Panc1 (cell line): ENCODE measurements around the gene EWSR1. TPM values are rescaled to one million over a fixed set of nuclear protein-coding genes. Genes with fewer than 3 reads are reported as not detected.

Source experiments
- ATAC-seq: fragments of 200-7000 bp; cut with Tn5 transposase; 2 replicates; pipeline ENCODE4 v1.9.1; 2020; ENCODE audit warnings: mild to moderate bottlenecking, moderate library complexity
- BruUV-seq: library from RNA; stranded (reverse); fragments of 400-500 nt; replicated peaks from 2 replicates; lab custom pipeline; 2021; lab: Mats Ljungman, UMichigan
- CTCF ChIA-PET: fragments of 300-600 bp; sonication (Branson Sonifier 250); formaldehyde crosslinking; loops from one replicate; lab custom pipeline; 2022; ENCODE audit warnings: antibody characterized with exemption; lab: Charles Lee
- POLR2A ChIA-PET: fragments of 300-600 bp; sonication (Branson Sonifier 250); formaldehyde crosslinking; loops from one replicate; lab custom pipeline; 2022; ENCODE audit warnings: antibody characterized with exemption; lab: Charles Lee
- DNase-seq: peaks from one replicate; pipeline ENCODE4 v3.0.0-alpha.2; 2010; ENCODE audit warnings: low read depth, low spot score
- H3K27ac ChIP-seq: 2 replicates; pipeline ENCODE4 v1.5.1; 2011; ENCODE audit warnings: mild to moderate bottlenecking, low read length, inconsistent platforms
- H3K27me3 ChIP-seq: fragments of 200-500 bp; sonication (Bioruptor generic); 2 replicates; pipeline ENCODE4 v1.6.0; 2014; ENCODE audit warnings: low read length, inconsistent platforms; ENCODE audit not compliant: control insufficient read depth, insufficient read depth
- H3K36me3 ChIP-seq: fragments of 200-500 bp; sonication (Bioruptor generic); 2 replicates; pipeline ENCODE4 v1.5.1; 2014; ENCODE audit warnings: inconsistent platforms, mild to moderate bottlenecking, low read length, moderate library complexity; ENCODE audit not compliant: control insufficient read depth, insufficient read depth
- H3K4me1 ChIP-seq: 2 replicates; pipeline ENCODE4 v1.5.1; 2011; ENCODE audit warnings: inconsistent platforms, mild to moderate bottlenecking, low read length, moderate library complexity; ENCODE audit not compliant: control insufficient read depth, insufficient read depth
- H3K4me3 ChIP-seq, 2 experiments: 2 replicates each; pipeline ENCODE4 v1.5.1; 2011 to 2012; ENCODE audit warnings: low read depth in 2 of 2, low read length in 2 of 2, mild to moderate bottlenecking in 2 of 2, inconsistent platforms in 1 of 2, moderate library complexity in 1 of 2
- H3K9me3 ChIP-seq: fragments of 200-500 bp; sonication (Bioruptor generic); 2 replicates; pipeline ENCODE4 v1.5.1; 2014; ENCODE audit warnings: low read depth, mild to moderate bottlenecking, inconsistent platforms, low read length, moderate library complexity; ENCODE audit not compliant: control insufficient read depth, insufficient read depth
- CTCF ChIP-seq: fragments of 450-650 bp; IDR thresholded peaks from 2 replicates; pipeline ENCODE4 v1.5.1; 2017; ENCODE audit warnings: mild to moderate bottlenecking
- POLR2AphosphoS5 ChIP-seq: IDR thresholded peaks from 2 replicates; pipeline ENCODE4 v1.6.1; 2012; ENCODE audit warnings: mild to moderate bottlenecking, low read depth, low read length, moderate library complexity
- REST ChIP-seq, 2 experiments: IDR thresholded peaks; 2 replicates each; pipeline ENCODE4 v1.6.1; 2011 to 2012; ENCODE audit warnings: low read depth in 2 of 2, control low read depth in 1 of 2, low read length in 1 of 2, mild to moderate bottlenecking in 1 of 2, moderate library complexity in 1 of 2; ENCODE audit not compliant: insufficient read depth in 1 of 2
- SIN3A ChIP-seq: IDR thresholded peaks from 2 replicates; pipeline ENCODE4 v1.6.1; 2012; ENCODE audit warnings: low read depth, mild to moderate bottlenecking, low read length, moderate library complexity, borderline replicate concordance; ENCODE audit not compliant: insufficient read depth
- TCF7L2 ChIP-seq: IDR thresholded peaks from 2 replicates; pipeline ENCODE4 v1.6.1; 2011; ENCODE audit warnings: mild to moderate bottlenecking, low read depth, low read length, inconsistent platforms
- in situ Hi-C: cut with HindIII; loops from 2 replicates; pipeline ENCODE4 v1.10.0; 2016; ENCODE audit warnings: low sequenced_read_pairs, low pct_unique_long_range_greater_than_20kb
- intact Hi-C: fragments of 100-400 bp; cut with micrococcal nuclease; formaldehyde crosslinking; loops from one replicate; pipeline ENCODE4 v1.10.0; 2022; ENCODE audit not compliant: unreplicated experiment
- total RNA-seq: library from RNA; stranded (reverse); gene quantifications from one replicate; pipeline ENCODE4 v1.2.1, GENCODE V29; 2021; ENCODE audit not compliant: unreplicated experiment

Gene EWSR1
- total RNA-seq, 1 experiment from 2014 or later: 272 TPM

GRCh38 chr22:29310863-29311339 lies 42.8 kb downstream of the EWSR1 start:
- intact Hi-C loops (no loop called here), in situ Hi-C loops (no loop called here)
- no peaks in the 10 kb centered on the region for H3K9me3 ChIP-seq
- ATAC-seq (peak; percentile 44), DNase-seq (no peak)
- no peak overlapping the region for H3K27ac ChIP-seq
- H3K4me3 ChIP-seq: no peak overlapping the region
- POLR2A ChIA-PET: no interaction called here
- no TSS peak for BruUV-seq
- peaks cover 22% of the 10 kb centered on the region for H3K4me1 ChIP-seq
- CTCF ChIA-PET: interaction anchor here (0.6 kb wide), 1 partner anchor 940 kb away, joined by 4 read pairs; no protein-coding TSS in a partner anchor
- TF ChIP-seq SIN3A (0 out of 2 replicates have a peak, but pooled peaks have one; percentile 38), POLR2AphosphoS5 (no peak), TCF7L2 (no peak), REST (IDR thresholded peaks at IDR 0.05; ENCODE audit: insufficient read depth in 1 of 2, low read depth in 2 of 2, low read length in 1 of 2) (no peak)
- no peaks in the 10 kb centered on the region; the same call in 1 of the 2 replicates for H3K36me3 ChIP-seq
- no peaks in the 10 kb centered on the region for H3K27me3 ChIP-seq

GRCh38 chr22:29311464-29312217 lies 43.6 kb downstream of the EWSR1 start:
- in situ Hi-C loops (no loop called here), intact Hi-C loops (no loop called here)
- Histone ChIP-seq H3K27ac (no peak overlapping the region), H3K9me3 (no peaks in the 10 kb centered on the region), H3K4me1 (peaks cover 20% of the 10 kb centered on the region), H3K4me3 (no peak overlapping the region), H3K27me3 (no peaks in the 10 kb centered on the region), H3K36me3 (no peaks in the 10 kb centered on the region; the same call in 1 of the 2 replicates)
- ChIA-PET POLR2A (no interaction called here), CTCF (no interaction called here)
- TF ChIP-seq TCF7L2 (no peak), CTCF (no peak), REST (IDR thresholded peaks at IDR 0.05; ENCODE audit: insufficient read depth in 1 of 2, low read depth in 2 of 2, low read length in 1 of 2) (no peak), POLR2AphosphoS5 (no peak), SIN3A (no peak)
- ATAC-seq (no peak), DNase-seq (no peak)
- no TSS peak for BruUV-seq
